Omental fat pad (tissue), 4 donors: ENCODE data around the gene COPB1. TPM values are rescaled to one million over a fixed set of nuclear protein-coding genes. Genes with fewer than 3 reads are reported as not detected.

Experiments used
- ATAC-seq: fragments of 150-250 bp; one replicate; pipeline ENCODE4 v1.9.1; 2016; ENCODE audit warnings: mild to moderate bottlenecking, moderate library complexity; ENCODE audit not compliant: low FRiP score
- DNase-seq: peaks from one replicate; pipeline ENCODE4 v3.0.0-alpha.2; 2019; ENCODE audit warnings: low spot score
- CTCF ChIP-seq, 3 donors: fragments of 450-650 bp; IDR thresholded peaks; one replicate each; pipeline ENCODE4 v1.5.1; 2016 to 2017; ENCODE audit warnings: antibody characterized with exemption in 3 of 3, mild to moderate bottlenecking in 3 of 3, moderate library complexity in 2 of 3
- total RNA-seq, 4 donors: library from RNA; depleted of rRNA; stranded (reverse); fragments of >200 nt; gene quantifications; one replicate each; pipeline ENCODE4 v1.1.0, GENCODE V29; 2016

COPB1 gene
- total RNA-seq, 4 donors from 2014 or later, result 102 to 126 (median 112) TPM

- no peak for TF ChIP-seq CTCF (IDR thresholded peaks at IDR 0.05)
- no peak for DNase-seq
- no peak for ATAC-seq
Observed at GRCh38 chr11:14471127-14471526, 28.5 kb downstream of the COPB1 start.

- DNase-seq (no peak), ATAC-seq (no peak)
- TF ChIP-seq CTCF (IDR thresholded peaks at IDR 0.05), result no peak
Observed at GRCh38 chr11:14463623-14464022, 36.0 kb downstream of the COPB1 start.

- DNase-seq (no peak), ATAC-seq (no peak)
- no peak for TF ChIP-seq CTCF (IDR thresholded peaks at IDR 0.05)
Observed at GRCh38 chr11:14460147-14460546, 39.5 kb downstream of the COPB1 start.

GRCh38 chr11:14458377-14458776, 41.2 kb downstream of the COPB1 start:
- no peak for ATAC-seq
- DNase-seq, result no peak
- no peak for TF ChIP-seq CTCF (IDR thresholded peaks at IDR 0.05)

GRCh38 chr11:14455648-14456430, 43.8 kb downstream of the COPB1 start:
- no peak for DNase-seq
- ATAC-seq, result no peak
- TF ChIP-seq CTCF (IDR thresholded peaks at IDR 0.05), result no peak

GRCh38 chr11:14454861-14455632, 44.6 kb downstream of the COPB1 start:
- ATAC-seq, result no peak
- DNase-seq, result no peak
- no peak for TF ChIP-seq CTCF (IDR thresholded peaks at IDR 0.05)
